Measurements from ENCODE around the gene CNNM1.

CNNM1 gene

DNA sequence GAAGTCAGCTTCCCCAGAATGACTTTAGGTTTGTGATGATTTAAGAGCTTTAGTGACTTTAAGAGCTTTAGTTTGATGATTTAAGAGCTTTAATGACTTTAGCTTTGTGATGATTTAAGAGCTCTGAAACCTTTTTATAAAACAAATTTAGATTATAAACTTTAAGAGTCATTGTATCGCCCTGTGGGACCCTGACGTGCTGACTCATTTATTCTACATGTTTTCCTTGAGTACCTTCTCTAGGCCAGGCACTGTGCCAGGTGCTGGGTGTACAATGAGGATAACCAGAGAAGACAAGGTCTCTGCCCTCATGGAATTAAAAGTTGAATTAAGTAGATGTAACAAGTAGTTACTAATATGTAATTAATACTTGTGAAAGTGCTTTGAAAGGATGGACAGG, 45.4 kb downstream of the CNNM1 start:
- DNase-seq (ENCODE audit: low read depth): no peak

DNA sequence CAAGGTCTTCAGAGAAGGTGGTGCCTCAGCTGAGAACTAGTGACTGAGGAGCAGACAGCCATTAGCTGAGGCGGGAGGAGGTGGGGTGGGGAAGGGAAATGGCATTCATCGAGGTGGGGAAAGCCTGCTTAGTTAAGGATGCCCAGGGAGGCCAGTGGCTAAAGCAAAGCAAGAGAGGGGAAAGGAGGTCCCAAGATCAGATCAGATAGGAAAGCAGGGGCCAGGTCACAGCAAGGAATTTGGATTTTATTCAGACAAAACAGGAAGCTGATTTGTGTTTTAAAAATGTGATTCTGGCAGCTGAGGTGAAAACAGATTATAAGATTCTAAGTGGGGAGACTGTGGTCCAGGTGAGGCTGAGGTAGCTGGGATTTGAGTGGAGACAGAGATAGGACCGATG, 45.8 kb downstream of the CNNM1 start:
- DNase-seq (ENCODE audit: low read depth): no peak

DNA sequence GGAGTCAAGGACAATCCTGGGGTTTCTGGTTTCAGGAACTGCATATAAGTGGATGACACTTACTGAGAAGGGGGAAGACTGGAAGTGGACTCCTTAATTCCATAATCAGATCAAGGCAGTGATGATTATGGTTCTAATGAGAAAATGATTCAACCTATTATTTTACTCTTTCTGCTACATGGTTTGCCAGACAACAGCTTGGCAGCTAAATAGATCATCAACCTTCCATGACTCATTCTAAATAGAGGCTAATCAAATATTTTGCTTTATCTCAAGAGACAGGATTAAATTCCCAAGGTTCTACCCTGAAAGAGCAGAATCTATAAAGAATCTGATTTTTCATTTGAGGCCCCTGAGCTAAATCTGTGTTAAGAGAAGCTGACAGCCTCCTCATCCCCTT, 46.3 kb downstream of the CNNM1 start:
- no peak for DNase-seq (ENCODE audit: low read depth)

DNA sequence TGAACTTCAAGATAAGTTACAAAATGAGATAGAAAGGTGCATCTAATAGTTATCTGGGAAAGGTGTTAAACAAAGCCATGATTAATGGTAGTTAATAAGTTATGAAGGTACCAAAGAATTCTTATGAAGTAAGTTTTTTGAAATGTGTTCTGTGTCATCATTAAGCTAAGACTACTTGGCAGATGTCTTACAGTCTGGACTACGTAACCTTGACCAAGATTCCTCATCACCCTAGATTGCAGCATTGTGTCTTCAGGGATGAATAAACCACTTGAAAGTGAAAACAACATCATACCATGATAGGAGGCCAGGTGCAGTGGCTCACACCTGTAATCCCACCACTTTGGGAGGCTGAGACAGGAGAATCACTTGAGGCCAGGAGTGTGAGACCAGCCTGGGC, 53.0 kb downstream of the CNNM1 start:
- no peak for DNase-seq (ENCODE audit: low read depth)

DNA sequence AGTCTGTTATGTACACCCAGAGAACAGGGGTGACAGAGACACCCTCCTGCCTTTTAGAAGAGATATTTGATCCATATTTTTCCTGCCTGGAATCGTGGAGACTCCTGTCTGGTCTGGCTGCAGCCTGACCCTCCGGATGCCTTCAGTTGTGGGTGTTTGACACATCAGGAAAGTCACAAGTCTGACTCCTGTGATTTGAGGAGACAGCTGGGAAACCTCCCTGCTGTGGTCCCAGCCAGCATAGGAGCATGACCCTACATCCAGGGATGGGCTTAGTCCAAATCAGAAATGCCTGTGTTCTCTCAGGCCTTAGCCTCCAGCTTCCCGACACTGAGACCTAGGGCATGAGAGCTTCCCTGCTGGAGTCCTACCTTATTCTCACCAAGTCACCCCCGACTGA, 57.9 kb downstream of the CNNM1 start:
- DNase-seq (ENCODE audit: low read depth): no peak

DNA sequence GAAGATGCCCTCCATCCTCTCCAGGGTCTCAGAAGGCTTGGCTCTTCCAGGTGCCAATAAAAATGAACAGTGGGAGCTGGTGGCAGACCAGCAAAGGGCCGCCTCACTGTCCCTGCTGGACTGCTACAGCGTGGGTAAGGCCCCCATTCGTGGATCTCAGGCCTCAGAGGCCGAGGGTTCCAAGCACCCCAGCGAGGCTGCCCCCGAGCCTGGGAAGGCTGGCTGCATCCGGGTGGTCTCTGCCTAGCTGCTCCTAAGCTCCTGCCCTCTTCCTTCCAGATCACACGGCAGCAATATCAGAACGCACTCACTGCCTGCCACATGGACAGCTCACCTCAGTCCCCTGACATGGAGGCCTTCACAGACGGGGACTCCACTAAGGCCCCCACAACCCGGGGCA, 58.4 kb downstream of the CNNM1 start:
- no peak for DNase-seq (ENCODE audit: low read depth)

DNA sequence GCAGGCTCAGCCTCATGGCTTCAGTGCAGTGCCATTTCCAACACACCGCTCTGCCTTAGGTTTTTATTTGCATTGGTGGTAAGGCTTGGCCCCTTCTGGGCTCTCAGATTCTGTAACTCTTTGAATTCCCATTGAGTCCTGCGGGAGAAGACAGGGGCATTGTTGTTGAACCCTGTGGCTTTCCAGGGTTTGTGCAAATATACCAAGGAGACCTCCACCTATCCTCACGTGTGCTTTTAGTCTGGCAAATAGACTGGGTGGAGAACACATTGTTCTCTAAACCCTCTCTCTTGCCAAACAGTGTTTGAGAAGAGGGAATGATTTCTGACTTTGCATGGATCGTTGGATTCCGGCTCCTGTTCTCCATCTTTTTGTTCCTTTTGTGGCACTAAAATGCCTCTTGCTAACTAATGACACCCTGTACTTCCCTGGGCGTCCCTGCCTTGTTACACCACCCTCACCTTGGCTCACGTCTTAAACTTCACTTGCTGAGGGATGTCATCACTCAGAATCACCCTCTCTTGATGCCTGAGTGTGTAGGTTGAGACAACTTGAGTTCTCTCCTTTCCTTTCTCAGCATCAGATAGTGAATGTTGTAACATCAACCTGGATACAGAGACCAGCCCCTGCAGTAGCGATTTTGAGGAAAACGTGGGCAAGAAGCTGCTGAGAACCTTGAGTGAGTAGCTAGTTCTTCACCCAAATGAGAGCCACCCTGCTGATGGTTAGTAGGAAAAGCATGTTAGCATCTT, 60.7 kb downstream of the CNNM1 start:
- DNase-seq (ENCODE audit: low read depth): no peak

DNA sequence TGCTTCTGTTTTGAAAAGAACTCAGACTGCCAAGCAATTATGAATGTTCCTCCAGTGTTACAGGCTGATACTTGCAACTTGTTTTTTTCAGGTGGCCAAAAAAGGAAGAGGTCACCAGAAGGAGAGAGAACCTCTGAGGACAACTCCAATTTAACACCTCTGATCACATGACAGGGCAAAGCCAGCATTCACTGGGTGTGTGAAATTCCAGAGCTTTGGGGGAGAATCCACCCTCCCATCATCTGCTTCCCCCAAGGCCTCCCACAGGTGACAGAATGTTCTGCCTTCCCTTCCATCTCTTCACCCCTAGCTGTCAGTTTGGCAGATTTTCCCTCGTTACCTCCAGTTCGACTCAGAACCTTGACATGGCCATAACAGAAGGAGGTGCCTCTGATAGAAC, 62.2 kb downstream of the CNNM1 start:
- DNase-seq (ENCODE audit: low read depth): no peak

DNA sequence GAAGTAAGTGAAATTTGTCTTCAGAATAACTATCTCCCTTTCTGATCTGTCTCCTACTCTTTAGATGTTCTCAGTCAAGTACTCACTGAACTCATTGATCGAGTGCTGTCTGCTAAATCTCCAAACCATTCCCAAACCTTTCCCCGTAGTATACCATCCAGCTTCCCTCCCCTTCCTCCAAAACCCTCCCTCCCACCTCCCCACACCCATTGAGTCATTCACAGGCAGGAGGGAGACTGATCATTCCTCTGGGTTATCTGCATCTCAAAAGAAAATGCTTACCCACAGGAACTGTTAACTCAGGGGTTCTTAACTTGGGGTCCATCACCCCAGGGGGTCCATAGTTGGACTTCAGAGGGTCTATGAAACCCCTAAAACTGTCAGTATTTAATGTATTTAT, 63.9 kb downstream of the CNNM1 start:
- no peak for DNase-seq (ENCODE audit: low read depth)

DNA sequence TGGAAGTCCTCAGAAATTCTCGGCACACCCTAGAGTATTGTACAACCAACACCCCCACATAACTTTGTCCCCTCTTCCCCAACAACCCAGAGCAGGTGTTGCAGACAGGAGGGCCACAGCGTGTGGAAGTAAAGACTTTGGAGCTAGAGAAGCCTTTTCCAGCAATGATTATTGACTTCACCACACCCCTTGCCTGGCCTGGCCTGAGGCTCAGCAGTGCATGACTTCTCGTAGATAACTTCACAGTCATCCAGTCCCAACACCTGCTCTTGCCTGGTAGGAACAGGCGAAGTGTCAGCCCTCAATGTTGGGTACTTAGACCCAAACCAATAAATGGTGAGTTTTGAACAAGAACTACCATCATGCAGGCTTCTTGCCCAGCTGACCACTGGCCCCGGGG, 64.5 kb downstream of the CNNM1 start:
- no peak for DNase-seq (ENCODE audit: low read depth)

DNA sequence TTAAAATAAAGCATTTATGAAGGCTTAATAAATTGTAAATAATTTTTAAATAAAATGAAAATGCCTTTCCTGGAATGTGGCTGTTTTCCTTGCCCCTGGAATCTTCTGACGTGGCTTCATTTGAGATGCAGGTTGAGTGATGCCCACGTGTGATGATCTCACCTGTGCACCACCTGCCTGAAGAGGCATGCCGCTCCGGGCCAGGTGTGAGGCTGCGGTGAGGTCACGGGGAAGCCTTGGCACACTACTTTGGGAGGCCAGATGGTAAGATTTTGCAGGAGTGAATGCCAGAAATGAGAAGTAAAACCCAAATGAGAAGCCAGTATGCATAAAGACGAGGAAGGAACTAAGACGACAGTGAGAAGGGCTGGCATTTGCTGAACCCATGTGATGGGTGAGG, 65.1 kb downstream of the CNNM1 start:
- DNase-seq (ENCODE audit: low read depth): no peak

DNA sequence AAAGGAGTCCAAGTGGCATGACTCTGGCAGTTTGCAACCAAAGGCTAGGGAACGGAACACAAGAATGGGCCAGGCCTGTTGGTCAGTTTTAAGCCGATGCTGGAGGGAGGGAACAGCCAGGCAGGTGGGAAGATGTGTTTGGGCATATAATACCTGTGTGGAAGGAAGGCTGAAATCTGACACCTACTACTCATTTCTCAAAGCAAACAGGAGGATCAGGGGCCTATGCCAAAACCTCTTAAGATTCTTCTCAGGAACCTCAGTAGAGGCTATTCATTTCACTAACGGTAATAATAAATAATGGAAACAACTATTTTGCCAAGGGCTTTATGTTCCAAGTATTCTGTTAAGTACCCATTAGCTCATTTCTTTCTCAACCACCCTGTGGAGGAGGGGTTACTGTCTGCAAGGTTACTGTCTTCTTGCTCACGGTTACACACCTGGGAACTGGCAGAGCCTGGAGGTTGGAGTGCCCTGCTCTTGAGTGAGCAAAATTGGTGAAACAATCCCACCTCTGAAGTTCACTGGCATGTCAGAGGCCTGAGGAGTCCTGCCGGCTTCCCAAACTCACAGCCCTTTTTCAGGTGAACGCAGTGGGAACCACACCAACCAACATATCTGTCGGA, 65.7 kb downstream of the CNNM1 start:
- no peak for DNase-seq (ENCODE audit: low read depth)

DNA sequence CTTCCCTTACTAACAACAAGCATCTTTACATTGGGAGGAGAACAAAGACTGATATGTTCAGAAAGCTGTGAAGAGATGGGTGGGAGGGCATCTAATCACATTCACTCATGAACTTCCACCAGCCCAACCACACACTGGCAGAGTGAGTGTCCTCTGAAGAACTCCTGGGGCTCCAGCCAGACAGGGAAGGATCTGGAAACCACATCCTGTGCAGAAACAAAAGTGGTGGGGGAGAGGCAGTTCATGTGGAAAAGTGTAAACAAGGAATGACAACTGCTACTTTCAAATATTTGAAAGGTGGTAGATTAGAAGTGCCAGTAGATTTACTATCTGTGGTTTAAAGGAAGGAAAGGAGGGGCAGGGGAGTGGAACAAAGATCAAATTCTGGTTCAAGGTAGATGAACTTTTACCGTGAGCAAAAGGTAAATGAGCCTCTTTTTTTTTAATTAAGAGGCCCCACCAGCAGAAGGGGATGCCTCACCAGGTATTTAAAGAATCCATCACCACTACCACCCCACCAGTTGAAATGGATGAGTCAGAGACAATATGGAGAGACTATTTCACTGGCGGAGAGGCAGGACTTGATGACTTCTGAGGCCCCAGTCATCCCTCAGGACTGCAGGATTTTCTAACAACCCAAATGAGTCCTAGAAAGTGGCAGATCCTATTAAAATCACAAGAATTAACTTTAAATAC, 66.7 kb downstream of the CNNM1 start:
- no peak for DNase-seq (ENCODE audit: low read depth)

DNA sequence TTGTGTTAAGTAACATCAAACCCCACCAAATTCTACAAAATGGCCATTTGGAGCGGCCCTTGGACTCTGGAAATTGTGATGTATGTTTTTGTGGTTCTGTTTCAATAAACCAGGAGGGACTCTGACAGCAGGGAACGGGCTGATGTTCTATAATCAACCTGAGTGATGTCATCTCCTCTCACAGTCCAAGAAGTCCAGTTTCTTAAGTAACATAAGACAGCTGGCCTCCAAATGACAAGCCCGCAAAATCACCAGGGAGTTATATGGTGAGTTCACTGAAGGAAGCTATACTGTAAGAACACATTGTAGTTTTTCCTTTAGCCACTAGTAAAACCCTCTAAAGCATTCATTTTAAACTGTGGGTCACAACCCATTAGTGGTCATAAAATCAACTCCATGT, 67.3 kb downstream of the CNNM1 start:
- no peak for DNase-seq (ENCODE audit: low read depth)

DNA sequence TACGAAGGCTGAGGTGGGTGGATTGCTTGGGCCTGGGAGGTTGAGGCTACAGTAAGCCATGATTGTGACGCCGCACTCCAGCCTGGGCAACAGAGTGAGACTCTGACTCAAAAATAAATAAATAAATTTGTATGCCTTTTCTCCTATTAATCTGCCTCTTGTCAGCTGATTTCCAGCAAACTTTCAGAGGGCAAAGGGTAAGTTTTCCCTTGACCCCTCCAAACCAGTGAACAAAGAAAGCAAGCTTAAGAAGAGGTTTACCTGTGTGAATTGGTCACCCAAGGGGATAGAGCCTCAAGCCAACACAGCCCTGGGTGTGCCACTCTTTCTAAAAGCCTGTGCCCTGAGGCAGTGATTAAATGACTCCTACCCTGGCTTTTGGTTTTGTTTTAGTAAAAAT, 70.5 kb downstream of the CNNM1 start:
- DNase-seq (ENCODE audit: low read depth): no peak

DNA sequence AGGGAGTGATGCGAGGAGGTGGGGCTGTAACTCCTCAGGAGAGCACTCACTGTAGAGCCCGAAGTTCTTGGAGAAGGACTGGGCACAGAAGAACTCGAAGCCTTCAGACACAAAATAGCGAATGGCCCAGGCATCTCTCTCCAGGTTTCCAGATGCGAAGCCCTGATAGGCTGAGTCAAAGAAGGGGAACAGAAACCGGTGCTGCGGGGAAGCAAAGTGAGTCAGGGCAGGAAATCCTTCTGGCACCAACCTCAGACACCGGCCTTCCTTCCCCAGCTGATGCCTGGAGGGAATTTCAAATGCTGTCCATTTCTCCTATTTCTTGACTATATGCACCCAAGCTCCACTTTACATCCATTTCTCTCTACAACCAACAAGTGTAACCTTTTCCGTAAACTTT, 74.5 kb downstream of the CNNM1 start:
- no peak for DNase-seq (ENCODE audit: low read depth)

DNA sequence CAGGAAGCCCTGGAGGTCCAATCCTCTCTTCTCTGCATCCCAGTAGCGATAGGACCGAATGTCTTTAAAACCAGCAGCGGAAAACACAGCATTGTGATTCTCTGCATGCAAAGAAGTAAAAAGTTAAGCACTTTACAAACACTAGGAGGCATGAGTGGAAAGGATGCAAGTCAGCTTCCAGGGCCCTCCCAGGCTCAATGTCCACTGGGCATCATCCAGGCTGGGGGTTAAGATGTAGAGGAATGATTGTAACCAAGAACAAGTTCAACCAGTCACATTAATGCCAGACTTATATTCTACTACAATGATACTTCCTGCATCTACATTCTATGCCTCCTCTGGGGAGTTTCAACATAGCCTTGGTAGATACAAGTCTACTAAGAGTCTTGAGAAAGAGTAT, 77.0 kb downstream of the CNNM1 start:
- DNase-seq (ENCODE audit: low read depth): no peak

DNA sequence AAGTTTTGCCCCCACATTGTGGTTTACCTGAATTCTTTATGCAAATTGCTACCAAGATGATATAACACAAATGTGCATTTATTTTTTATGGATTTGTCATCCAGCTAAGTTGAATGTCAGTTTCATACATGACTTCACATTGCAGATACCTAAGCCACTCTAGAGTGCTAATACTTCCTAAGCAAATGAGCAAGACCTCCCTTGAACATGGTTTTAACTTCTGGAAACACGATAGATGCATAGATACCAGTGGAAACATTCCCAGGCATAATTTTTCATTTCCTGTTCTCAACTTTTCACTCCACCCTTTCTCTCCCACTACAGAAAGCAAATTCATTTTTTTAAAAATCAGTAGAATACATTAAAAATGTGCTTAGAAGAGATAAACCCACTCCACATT, 81.0 kb downstream of the CNNM1 start:
- DNase-seq (ENCODE audit: low read depth): no peak

DNA sequence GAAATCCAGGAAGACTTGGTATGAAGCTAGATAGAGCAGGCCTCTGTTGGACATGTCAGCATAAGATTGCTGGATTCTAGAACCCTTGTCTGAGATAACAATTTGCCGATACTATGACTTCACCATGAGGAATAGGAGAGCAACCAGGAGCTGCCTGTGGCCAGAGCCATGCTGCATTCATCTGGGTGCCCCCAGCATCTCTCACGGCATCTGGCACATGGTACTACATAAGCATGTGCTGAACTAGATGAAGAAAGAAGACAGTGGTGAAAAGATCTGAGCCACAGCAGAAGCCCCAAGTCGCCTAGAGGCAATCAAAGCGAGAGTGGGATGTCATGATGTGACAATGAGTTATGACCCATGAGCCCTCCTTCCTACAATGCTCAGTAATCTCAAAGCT, 81.7 kb downstream of the CNNM1 start:
- DNase-seq (ENCODE audit: low read depth): no peak

DNA sequence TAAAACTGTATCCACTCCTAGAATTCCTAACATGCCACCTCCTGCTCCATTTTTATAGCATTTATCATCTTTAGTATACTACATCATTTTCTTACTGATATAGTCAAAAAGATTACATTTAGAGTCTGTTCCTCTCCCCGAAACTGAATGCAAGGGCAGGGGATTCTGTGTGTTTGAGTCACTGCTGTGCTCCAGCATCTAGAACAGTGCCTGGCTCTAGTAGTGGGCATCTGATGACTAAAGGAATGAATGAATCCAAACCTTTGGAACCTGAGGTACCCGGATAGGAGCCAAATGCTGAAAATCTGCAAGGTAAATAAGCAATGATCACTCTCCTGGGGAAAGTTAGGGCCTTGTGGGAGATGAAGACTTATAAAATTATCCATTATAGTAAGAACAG, 82.4 kb downstream of the CNNM1 start:
- no peak for DNase-seq (ENCODE audit: low read depth)

DNA sequence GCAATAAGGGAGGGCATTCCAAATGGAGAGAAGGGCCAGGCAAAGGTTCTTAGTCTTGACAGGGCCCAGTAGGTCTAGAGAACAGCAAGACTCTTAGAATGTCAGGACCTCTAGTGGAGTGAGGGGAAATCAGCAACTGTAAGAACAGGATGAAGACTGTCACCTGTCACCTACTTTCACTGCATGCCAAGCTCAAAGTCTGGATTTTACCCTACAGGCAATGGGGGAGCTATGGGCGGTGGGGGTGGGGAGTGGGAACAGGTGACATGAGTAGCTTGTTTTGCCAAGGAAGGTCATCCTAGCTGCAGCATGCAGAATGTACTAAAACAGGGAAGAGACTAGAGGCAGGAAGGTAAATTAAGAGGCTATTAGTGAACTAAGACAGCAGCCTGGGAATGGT, 82.9 kb downstream of the CNNM1 start:
- no peak for DNase-seq (ENCODE audit: low read depth)

DNA sequence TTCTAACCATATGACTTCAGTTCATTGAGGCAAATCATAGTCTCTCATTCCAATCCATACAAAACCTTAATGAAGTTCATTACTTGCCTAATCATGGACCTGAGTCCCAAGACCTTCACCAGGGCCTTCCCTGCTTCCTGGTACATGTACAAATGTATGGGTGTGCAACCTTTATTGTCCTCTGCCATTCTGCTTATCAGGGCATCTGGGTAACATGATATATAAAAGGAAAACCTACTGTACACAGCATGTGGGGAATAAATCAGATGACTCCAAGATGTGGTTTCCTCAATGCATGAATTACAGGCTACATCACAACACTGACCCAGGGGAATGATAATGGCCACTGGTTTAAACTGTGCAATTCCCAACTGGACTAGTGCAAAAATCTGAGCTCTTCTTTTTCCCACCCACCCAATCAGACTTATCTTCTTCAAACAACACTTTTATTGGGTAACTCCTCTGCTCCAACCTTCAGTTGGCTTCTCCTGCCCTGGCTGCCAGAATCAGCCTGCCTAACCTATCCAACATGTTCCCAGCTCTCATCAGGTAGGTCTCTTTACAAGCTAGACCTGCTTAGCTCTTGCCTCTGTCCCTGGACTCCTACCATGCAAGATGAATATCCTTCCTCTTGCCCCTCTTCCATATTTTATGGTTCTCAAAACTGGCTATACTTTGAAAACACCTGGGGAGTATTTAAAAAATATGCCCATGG, 89.9 kb downstream of the CNNM1 start:
- DNase-seq (ENCODE audit: low read depth): no peak

DNA sequence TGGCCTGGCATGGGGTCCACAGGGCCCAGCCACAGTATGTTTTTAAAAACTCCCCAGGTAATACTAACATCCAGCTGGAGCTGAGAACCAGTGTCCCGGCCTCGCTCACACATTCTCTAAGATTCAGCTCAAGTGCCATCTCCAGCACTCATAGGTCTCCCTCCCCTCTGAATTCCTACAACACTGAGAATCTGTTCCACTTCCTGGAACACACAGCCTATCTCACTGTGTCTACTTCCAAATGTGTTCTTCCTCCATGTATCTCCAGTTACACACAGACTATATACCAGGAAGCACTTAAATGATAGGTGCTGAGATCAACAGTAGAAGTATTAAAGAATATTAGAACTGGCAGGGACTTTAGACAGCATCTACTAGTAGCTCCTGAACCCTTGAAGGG, 90.5 kb downstream of the CNNM1 start:
- no peak for DNase-seq (ENCODE audit: low read depth)

All from stimulated activated CD4-positive, alpha-beta T cell treated with anti-CD3 and anti-CD28 coated beads, Interleukin-2, amount 100 ng/mL, for 4 hours (primary cell).